ENCODE data around the gene POLR2E. TPM values are rescaled to one million over a fixed set of nuclear protein-coding genes. Genes with fewer than 3 reads are reported as not detected.

The POLR2E gene
- total and polyA plus RNA-seq, 2 of the 13 experiments (the other 11 are each of a cell fraction or from before 2014, with no cell fraction given) = 140 to 272 TPM

GRCh38 chr19:1073956-1074517 lies 21.1 kb downstream of the POLR2E start:
- no peak overlapping the region for H3K9ac ChIP-seq (ENCODE audit: insufficient read depth, low read depth, low read length)
- no peak overlapping the region for H3K4me3 ChIP-seq (replicated peaks in 1 of 3; ENCODE audit: insufficient read depth in 1 of 3, low read depth in 2 of 3, low read length in 3 of 3)
- CTCF ChIA-PET (ENCODE audit: low intra/inter-chr PET ratio, low total read pairs) = no interaction called here
- TF ChIP-seq KAT7 (CRISPR knock-in tag; IDR thresholded peaks at IDR 0.05; ENCODE audit: borderline replicate concordance) = no peak
- TF ChIP-seq, protein P1, sequence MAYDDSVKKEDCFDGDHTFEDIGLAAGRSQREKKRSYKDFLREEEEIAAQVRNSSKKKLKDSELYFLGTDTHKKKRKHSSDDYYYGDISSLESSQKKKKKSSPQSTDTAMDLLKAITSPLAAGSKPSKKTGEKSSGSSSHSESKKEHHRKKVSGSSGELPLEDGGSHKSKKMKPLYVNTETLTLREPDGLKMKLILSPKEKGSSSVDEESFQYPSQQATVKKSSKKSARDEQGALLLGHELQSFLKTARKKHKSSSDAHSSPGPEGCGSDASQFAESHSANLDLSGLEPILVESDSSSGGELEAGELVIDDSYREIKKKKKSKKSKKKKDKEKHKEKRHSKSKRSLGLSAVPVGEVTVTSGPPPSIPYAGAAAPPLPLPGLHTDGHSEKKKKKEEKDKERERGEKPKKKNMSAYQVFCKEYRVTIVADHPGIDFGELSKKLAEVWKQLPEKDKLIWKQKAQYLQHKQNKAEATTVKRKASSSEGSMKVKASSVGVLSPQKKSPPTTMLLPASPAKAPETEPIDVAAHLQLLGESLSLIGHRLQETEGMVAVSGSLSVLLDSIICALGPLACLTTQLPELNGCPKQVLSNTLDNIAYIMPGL (CRISPR knock-in tag; IDR thresholded peaks at IDR 0.05; ENCODE audit: borderline replicate concordance in 1 of 2, low read depth in 1 of 2) = no peak
- no peak for TF ChIP-seq ZBTB4 (CRISPR knock-in tag; IDR thresholded peaks at IDR 0.05; ENCODE audit: borderline replicate concordance)
- TF ChIP-seq PPARG (CRISPR knock-in tag; conservative IDR thresholded peaks at IDR 0.05) = no peak
- TF ChIP-seq, protein P2, sequence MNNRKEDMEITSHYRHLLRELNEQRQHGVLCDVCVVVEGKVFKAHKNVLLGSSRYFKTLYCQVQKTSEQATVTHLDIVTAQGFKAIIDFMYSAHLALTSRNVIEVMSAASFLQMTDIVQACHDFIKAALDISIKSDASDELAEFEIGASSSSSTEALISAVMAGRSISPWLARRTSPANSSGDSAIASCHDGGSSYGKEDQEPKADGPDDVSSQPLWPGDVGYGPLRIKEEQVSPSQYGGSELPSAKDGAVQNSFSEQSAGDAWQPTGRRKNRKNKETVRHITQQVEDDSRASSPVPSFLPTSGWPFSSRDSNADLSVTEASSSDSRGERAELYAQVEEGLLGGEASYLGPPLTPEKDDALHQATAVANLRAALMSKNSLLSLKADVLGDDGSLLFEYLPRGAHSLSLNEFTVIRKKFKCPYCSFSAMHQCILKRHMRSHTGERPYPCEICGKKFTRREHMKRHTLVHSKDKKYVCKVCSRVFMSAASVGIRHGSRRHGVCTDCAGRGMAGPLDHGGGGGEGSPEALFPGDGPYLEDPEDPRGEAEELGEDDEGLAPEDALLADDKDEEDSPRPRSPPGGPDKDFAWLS (CRISPR knock-in tag; IDR thresholded peaks at IDR 0.05; ENCODE audit: borderline replicate concordance) = no peak
- no peak for TF ChIP-seq MBD4 (IDR thresholded peaks at IDR 0.05; ENCODE audit: borderline replicate concordance, low read length)
- TF ChIP-seq, protein P3, sequence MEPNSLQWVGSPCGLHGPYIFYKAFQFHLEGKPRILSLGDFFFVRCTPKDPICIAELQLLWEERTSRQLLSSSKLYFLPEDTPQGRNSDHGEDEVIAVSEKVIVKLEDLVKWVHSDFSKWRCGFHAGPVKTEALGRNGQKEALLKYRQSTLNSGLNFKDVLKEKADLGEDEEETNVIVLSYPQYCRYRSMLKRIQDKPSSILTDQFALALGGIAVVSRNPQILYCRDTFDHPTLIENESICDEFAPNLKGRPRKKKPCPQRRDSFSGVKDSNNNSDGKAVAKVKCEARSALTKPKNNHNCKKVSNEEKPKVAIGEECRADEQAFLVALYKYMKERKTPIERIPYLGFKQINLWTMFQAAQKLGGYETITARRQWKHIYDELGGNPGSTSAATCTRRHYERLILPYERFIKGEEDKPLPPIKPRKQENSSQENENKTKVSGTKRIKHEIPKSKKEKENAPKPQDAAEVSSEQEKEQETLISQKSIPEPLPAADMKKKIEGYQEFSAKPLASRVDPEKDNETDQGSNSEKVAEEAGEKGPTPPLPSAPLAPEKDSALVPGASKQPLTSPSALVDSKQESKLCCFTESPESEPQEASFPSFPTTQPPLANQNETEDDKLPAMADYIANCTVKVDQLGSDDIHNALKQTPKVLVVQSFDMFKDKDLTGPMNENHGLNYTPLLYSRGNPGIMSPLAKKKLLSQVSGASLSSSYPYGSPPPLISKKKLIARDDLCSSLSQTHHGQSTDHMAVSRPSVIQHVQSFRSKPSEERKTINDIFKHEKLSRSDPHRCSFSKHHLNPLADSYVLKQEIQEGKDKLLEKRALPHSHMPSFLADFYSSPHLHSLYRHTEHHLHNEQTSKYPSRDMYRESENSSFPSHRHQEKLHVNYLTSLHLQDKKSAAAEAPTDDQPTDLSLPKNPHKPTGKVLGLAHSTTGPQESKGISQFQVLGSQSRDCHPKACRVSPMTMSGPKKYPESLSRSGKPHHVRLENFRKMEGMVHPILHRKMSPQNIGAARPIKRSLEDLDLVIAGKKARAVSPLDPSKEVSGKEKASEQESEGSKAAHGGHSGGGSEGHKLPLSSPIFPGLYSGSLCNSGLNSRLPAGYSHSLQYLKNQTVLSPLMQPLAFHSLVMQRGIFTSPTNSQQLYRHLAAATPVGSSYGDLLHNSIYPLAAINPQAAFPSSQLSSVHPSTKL (CRISPR knock-in tag; IDR thresholded peaks at IDR 0.05) = no peak
- H3K4me1 ChIP-seq (ENCODE audit: insufficient read depth, low read length) = peaks cover 29% of the 10 kb centered on the region
- no peaks in the 10 kb centered on the region; a peak in 1 of 5 replicates for H3K36me3 ChIP-seq (replicated peaks in 1 of 2; ENCODE audit: control insufficient read depth in 1 of 2, insufficient read depth in 2 of 2, low read length in 2 of 2)
- no peaks in the 10 kb centered on the region for H3K79me2 ChIP-seq (ENCODE audit: insufficient read depth, low read length)
- no peaks in the 10 kb centered on the region for H3K9me3 ChIP-seq (ENCODE audit: low read length)
- H3K4me2 ChIP-seq (ENCODE audit: low read depth, low read length) = no peak overlapping the region
- POLR2A ChIA-PET = no interaction called here
- H4K20me1 ChIP-seq (ENCODE audit: insufficient read depth, low read length) = peaks cover 3% of the 10 kb centered on the region; the same call in 1 of the 2 replicates
- no peak overlapping the region for H3K27ac ChIP-seq (ENCODE audit: extremely low read length, insufficient read depth, low read length)
- in situ Hi-C loops (cut with HindIII; ENCODE audit: extremely low pct_ligation_motif_present, low pct_unique_long_range_greater_than_20kb) = no loop called here
- FAIRE-seq = no peak
- BruUV-seq (replicated peaks) = no TSS peak
- 97% methylated on average over 19 of the region's 28 CpGs for WGBS (ENCODE audit: low lambda C conversion rate)
- DNase-seq (ENCODE audit: low spot score) = no peak
- H2AFZ ChIP-seq (ENCODE audit: low read length) = no peak overlapping the region
- intact Hi-C loops (cut with micrococcal nuclease; ENCODE audit: unreplicated experiment) = no loop called here
- no peaks in the 10 kb centered on the region for H3K27me3 ChIP-seq (ENCODE audit: control insufficient read depth in 1 of 2, insufficient read depth in 2 of 2, low read length in 2 of 2)
- ATAC-seq = no peak
